Activated B cell treated with CpG ODN at 0.5 μM for 24 hours (primary cell): ENCODE data around the gene IGFALS. TPM values are rescaled to one million over a fixed set of nuclear protein-coding genes. Genes with fewer than 3 reads are reported as not detected.

ENCODE experiments used
- ATAC-seq: fragments of 200-7000 bp; cut with Tn5 transposase; one replicate; pipeline ENCODE4 v1.10.0; 2021; ENCODE audit warnings: low read depth, mild to moderate bottlenecking, moderate library complexity
- CTCF ChIA-PET: fragments of 350-600 bp; sonication (Branson Sonifier 250); formaldehyde crosslinking; loops from one replicate; lab custom pipeline; 2021; ENCODE audit warnings: antibody characterized with exemption; lab: Charles Lee
- POLR2A ChIA-PET: fragments of 350-600 bp; sonication (Branson Sonifier 250); formaldehyde crosslinking; loops from one replicate; lab custom pipeline; 2021; ENCODE audit warnings: antibody characterized with exemption; lab: Charles Lee
- DNase-seq: peaks from one replicate; pipeline ENCODE4 v3.0.0; 2022
- H3K27ac Mint-ChIP-seq: one replicate; pipeline ENCODE4 v1.8.0; 2020; ENCODE audit warnings: mixed read lengths
- H3K27me3 Mint-ChIP-seq: one replicate; pipeline ENCODE4 v1.8.0; 2021; ENCODE audit warnings: mixed read lengths
- H3K36me3 Mint-ChIP-seq: one replicate; pipeline ENCODE4 v1.8.0; 2021; ENCODE audit warnings: low read depth, mixed read lengths
- H3K4me1 Mint-ChIP-seq: one replicate; pipeline ENCODE4 v1.8.0; 2021; ENCODE audit warnings: mixed read lengths
- H3K4me3 Mint-ChIP-seq: one replicate; pipeline ENCODE4 v1.8.0; 2020; ENCODE audit warnings: mild to moderate bottlenecking, mixed read lengths
- H3K9me3 Mint-ChIP-seq: one replicate; pipeline ENCODE4 v1.8.0; 2020; ENCODE audit warnings: mixed read lengths
- intact Hi-C: fragments of 100-400 bp; cut with micrococcal nuclease; formaldehyde crosslinking; loops from one replicate; pipeline ENCODE4 v1.15.1; 2024
- total RNA-seq: library from RNA; stranded (reverse); gene quantifications from 2 replicates; pipeline ENCODE4 v1.2.3, GENCODE V29; 2022
- TF ChIP-seq, protein P1 (sequence below): fragments of 200-600 bp; IDR thresholded peaks from one replicate; pipeline ENCODE4 v1.8.0; 2022; ENCODE audit warnings: antibody characterized with exemption, mild to moderate bottlenecking

Gene IGFALS
- total RNA-seq, 1 donor from 2014 or later: not detected

DNA sequence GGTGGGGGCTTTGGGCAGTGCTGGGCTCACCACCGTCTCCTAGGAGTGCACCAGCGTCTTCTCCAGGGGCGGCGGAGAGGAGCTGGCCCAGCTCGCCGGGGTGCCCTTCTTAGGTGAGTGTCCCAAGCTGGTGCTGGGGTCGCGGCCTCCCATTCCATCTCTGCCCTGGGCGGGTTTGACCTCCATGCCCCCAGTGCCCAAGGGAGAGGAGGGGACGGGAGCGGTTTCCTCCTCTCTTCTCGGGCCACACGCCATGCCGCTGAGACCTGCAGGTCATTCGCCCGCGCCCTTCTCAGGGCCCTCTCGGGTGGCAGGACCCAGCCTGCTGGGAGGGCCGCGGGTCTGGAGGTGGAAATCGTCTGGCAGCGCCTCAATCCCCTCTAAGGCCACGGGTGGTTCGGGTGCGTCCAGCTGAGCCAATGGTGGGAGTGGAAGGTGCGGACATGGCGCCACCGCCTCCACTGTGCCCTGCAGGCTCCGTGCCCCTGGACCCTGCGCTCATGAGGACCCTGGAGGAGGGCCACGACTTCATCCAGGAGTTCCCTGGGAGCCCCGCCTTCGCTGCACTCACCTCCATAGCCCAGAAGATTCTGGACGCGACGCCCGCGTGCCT is 5.3 kb downstream of the IGFALS start:
- no peak overlapping the region for H3K4me3 Mint-ChIP-seq
- intact Hi-C loops: no loop called here
- no peaks in the 10 kb centered on the region for H3K27me3 Mint-ChIP-seq
- H3K36me3 Mint-ChIP-seq: peaks cover 23% of the 10 kb centered on the region
- ATAC-seq (no peak), DNase-seq (no peak)
- ChIA-PET POLR2A (no interaction called here), CTCF (no interaction called here)
- TF ChIP-seq, protein P1, sequence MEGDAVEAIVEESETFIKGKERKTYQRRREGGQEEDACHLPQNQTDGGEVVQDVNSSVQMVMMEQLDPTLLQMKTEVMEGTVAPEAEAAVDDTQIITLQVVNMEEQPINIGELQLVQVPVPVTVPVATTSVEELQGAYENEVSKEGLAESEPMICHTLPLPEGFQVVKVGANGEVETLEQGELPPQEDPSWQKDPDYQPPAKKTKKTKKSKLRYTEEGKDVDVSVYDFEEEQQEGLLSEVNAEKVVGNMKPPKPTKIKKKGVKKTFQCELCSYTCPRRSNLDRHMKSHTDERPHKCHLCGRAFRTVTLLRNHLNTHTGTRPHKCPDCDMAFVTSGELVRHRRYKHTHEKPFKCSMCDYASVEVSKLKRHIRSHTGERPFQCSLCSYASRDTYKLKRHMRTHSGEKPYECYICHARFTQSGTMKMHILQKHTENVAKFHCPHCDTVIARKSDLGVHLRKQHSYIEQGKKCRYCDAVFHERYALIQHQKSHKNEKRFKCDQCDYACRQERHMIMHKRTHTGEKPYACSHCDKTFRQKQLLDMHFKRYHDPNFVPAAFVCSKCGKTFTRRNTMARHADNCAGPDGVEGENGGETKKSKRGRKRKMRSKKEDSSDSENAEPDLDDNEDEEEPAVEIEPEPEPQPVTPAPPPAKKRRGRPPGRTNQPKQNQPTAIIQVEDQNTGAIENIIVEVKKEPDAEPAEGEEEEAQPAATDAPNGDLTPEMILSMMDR: no peak
- H3K9me3 Mint-ChIP-seq: no peaks in the 10 kb centered on the region
- H3K27ac Mint-ChIP-seq: no peak overlapping the region
- H3K4me1 Mint-ChIP-seq: peaks cover 10% of the 10 kb centered on the region

DNA sequence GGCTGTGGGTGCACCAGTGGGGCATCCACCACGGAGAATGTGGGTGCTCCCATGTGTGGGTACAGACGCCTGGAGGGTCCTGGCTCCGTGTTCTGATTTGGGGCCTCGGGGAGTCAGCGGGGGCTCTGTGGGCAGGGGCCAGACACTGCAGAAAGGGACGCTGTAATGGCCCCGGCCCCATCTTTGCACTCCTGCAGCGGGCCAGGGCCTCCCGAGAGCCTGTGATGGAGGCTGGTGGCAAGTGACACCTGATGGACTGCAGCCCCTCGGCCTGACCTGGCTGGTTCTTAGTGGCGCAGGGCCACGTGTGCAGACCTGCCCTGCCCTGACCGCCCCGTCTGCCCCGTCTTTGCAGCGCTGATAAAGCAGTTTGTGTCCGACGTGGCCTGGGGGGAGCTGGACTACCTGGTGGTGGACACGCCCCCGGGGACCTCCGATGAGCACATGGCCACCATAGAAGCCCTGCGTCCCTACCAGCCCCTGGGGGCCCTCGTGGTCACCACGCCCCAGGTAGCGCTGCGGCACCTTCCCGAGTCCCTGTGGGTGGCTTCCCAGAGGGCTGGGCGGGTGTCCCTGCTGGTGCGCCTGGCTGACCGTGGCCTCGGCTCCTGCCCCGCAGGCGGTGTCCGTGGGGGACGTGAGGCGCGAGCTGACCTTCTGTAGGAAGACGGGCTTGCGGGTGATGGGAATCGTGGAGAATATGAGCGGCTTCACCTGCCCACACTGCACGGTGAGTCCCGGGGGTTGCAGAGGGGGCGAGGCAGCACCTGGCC is 6.0 kb downstream of the IGFALS start:
- no peaks in the 10 kb centered on the region for H3K9me3 Mint-ChIP-seq
- no peak overlapping the region for H3K27ac Mint-ChIP-seq
- no peaks in the 10 kb centered on the region for H3K27me3 Mint-ChIP-seq
- intact Hi-C loops: no loop called here
- peaks cover 23% of the 10 kb centered on the region for H3K36me3 Mint-ChIP-seq
- H3K4me3 Mint-ChIP-seq: no peak overlapping the region
- ChIA-PET POLR2A (no interaction called here), CTCF (no interaction called here)
- DNase-seq (no peak), ATAC-seq (no peak)
- H3K4me1 Mint-ChIP-seq: peaks cover 14% of the 10 kb centered on the region
- TF ChIP-seq, protein P1: no peak

DNA sequence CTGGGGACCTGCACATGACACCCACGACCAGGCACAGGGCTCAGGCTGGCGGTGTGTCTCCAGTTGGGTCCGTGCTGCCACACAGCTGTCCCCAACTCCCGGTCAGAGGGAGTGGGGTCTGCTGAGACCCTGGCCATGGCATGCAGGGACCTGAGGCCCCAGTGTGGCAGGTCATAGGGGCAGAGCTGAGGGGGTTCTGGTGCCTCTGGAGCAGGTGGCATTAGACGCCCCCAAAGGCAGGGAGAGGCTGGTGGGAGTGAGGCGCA is 6.5 kb downstream of the IGFALS start:
- Mint-ChIP-seq H3K36me3 (peaks cover 23% of the 10 kb centered on the region), H3K27me3 (no peaks in the 10 kb centered on the region), H3K4me1 (peaks cover 15% of the 10 kb centered on the region), H3K27ac (no peak overlapping the region), H3K4me3 (no peak overlapping the region), H3K9me3 (no peaks in the 10 kb centered on the region)
- ChIA-PET CTCF (no interaction called here), POLR2A (no interaction called here)
- TF ChIP-seq, protein P1: no peak
- no peak for ATAC-seq
- intact Hi-C loops: no loop called here
- no peak for DNase-seq

DNA sequence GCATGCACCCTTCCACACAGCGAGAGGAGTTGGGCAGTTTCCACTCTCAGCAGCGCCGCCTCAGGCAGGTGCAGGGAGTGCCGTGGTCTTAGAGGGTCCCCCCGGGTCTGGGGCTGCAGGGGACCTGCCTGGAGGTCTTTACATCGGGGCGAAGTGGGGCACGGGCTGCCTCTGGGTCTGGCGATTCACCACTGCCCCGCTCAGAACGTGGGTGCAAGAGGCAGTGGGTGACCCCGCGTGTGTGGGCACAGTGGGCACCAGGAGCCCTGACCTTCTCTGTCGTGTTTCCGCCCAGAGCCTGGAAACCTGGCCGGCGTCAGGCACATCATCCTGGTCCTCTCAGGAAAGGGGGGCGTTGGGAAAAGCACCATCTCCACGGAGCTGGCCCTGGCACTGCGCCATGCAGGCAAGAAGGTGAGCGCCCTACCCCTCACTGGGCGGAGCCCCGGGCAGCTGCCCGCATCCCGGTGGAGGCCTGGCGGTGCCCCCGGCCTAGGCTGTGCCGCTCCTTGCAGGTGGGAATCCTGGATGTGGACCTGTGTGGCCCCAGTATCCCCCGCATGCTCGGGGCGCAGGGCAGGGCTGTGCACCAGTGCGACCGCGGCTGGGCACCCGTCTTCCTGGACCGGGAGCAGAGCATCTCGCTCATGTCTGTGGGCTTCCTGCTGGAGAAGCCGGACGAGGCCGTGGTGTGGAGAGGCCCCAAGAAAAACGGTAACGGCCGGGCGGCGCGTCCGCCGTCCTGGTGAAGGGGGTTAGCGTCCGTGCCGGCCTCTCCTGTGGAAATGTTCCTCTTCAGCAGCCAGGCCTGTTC is 7.1 kb downstream of the IGFALS start:
- TF ChIP-seq, protein P1: no peak
- DNase-seq (peak; percentile 13), ATAC-seq (no peak)
- intact Hi-C loops: no loop called here
- H3K4me3 Mint-ChIP-seq: no peak overlapping the region
- no peak overlapping the region for H3K27ac Mint-ChIP-seq
- peaks cover 23% of the 10 kb centered on the region for H3K36me3 Mint-ChIP-seq
- no peaks in the 10 kb centered on the region for H3K27me3 Mint-ChIP-seq
- H3K9me3 Mint-ChIP-seq: no peaks in the 10 kb centered on the region
- H3K4me1 Mint-ChIP-seq: peaks cover 20% of the 10 kb centered on the region
- POLR2A ChIA-PET: interaction anchor here (0.6 kb wide), 1 partner anchor 49 kb away, joined by 4 read pairs; no protein-coding TSS in a partner anchor
- CTCF ChIA-PET: no interaction called here

DNA sequence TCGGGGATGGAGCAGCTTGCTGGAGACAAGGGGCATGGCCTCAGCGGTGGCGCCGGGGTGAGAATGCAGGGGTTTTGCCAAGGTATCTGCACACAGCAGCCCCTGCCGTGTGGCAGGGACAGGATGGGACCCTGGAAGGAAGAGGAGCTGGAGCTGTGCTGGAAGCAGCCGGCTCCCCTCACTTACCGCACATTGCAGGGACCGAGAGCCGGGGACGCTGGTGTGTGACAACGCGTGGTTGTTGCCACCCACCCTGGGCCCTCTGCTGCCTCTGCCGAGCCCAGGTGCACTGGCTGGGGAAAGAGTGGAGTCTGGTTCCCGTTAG is 7.7 kb downstream of the IGFALS start:
- H3K4me1 Mint-ChIP-seq: peaks cover 24% of the 10 kb centered on the region
- TF ChIP-seq, protein P1: no peak
- CTCF ChIA-PET: no interaction called here
- DNase-seq: no peak
- H3K27me3 Mint-ChIP-seq: no peaks in the 10 kb centered on the region
- H3K27ac Mint-ChIP-seq: no peak overlapping the region
- no peak overlapping the region for H3K4me3 Mint-ChIP-seq
- H3K36me3 Mint-ChIP-seq: peaks cover 23% of the 10 kb centered on the region
- intact Hi-C loops: no loop called here
- POLR2A ChIA-PET: interaction anchor here (0.6 kb wide), 1 partner anchor 50 kb away, joined by 4 read pairs; no protein-coding TSS in a partner anchor
- H3K9me3 Mint-ChIP-seq: no peaks in the 10 kb centered on the region
- ATAC-seq: no peak
